22Rv1 (cell line): ENCODE data around the gene STAMBPL1.
A peak's percentile ranks its signal among the peaks of the same experiment; 100 is the strongest.

ENCODE experiments used
- H3K27ac ChIP-seq: fragments of 450-650 bp; 2 replicates; pipeline ENCODE4 v1.5.1; 2017
- ZFX ChIP-seq: fragments of 450-650 bp; IDR thresholded peaks from 2 replicates; pipeline ENCODE4 v1.6.1; 2017; ENCODE audit warnings: antibody characterized with exemption, borderline replicate concordance
- TF ChIP-seq, protein P1 (sequence below): fragments of 450-650 bp; IDR thresholded peaks from 2 replicates; pipeline ENCODE4 v1.5.1; 2017; ENCODE audit warnings: mild to moderate bottlenecking

STAMBPL1 gene

DNA sequence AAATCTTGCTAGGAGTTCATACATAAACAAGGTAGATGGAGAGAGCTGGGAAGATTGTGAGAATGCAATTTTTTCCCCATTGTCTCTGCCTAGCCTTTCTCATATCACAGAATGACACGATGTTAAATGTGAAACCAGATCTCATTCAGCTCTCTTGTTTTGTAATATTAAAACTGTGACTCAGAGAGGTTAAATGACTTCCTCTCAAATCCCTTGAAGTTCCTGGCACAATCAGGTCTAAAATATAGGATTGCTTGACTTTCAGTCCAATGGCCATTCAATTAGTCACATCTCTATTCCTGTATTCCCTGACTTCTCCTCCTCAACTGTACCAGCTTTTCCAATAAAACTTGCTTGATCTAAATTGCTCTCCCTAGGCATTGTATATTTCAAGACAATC lies 31.5 kb upstream of the STAMBPL1 start:
- TF ChIP-seq, protein P1, sequence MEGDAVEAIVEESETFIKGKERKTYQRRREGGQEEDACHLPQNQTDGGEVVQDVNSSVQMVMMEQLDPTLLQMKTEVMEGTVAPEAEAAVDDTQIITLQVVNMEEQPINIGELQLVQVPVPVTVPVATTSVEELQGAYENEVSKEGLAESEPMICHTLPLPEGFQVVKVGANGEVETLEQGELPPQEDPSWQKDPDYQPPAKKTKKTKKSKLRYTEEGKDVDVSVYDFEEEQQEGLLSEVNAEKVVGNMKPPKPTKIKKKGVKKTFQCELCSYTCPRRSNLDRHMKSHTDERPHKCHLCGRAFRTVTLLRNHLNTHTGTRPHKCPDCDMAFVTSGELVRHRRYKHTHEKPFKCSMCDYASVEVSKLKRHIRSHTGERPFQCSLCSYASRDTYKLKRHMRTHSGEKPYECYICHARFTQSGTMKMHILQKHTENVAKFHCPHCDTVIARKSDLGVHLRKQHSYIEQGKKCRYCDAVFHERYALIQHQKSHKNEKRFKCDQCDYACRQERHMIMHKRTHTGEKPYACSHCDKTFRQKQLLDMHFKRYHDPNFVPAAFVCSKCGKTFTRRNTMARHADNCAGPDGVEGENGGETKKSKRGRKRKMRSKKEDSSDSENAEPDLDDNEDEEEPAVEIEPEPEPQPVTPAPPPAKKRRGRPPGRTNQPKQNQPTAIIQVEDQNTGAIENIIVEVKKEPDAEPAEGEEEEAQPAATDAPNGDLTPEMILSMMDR: no peak
- TF ChIP-seq ZFX: no peak

DNA sequence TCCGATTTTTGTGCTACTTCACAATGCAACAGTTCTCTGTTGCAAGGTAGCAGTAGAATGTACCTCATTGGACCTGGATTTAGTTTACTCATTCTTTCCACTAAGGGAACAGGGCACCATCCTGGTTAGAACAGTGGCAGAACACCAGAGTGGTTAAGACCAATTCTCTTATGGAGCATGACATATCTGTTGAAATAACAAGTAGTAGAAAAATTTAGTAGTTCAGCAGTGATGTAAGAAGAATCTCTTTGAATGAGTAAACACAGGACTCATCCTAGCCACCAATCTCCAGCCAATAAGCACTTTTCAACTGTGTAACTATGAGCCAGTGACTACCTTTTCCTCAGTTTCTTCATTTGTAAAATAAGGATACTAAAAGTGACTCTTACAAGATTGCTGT lies 30.8 kb upstream of the STAMBPL1 start:
- TF ChIP-seq ZFX: no peak
- TF ChIP-seq, protein P1: no peak

More for the DNA sequence above, 31.5 kb upstream of the STAMBPL1 start:
- H3K27ac ChIP-seq: no peak overlapping the region

DNA sequence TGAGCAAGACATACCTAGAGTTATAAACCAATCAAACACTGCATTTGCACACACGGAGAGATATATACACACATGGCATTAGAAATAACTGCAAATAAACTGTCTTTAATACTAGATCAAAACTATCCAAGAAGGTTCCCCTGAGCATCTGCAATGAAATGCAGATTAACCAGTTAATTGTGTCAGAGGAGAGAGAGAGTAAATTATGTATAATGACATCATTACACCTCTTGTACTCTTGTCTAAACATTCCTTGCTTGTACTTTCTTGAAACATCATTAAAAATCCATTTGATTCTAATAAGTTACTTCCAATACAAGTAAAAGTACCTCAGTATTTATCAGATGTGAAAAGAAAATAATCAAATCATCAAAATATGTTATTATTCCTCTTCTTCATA lies 29.3 kb upstream of the STAMBPL1 start:
- H3K27ac ChIP-seq: peak overlapping the region; percentile 74
- no peak for TF ChIP-seq ZFX
- TF ChIP-seq, protein P1: no peak

More for the DNA sequence above, 30.8 kb upstream of the STAMBPL1 start:
- H3K27ac ChIP-seq: no peak overlapping the region

DNA sequence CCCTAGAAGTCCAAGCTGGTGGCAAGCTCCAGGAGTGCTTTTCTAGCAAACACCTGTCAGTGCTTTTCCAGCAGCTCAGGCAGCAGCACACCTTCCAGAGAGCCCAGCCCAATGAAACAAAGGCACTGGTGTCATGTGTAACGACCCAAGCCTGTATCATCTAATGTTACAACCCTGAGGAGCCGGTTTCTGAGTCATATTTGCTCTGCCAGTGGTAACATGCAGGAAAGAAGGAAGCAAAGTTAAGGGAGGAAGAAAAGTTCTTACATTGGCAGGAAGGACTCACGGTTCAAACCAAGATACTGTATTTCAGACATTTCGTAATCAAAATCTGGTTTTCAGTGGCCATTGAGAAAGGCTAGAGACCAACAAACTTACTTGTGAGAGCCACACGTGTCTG lies 28.3 kb upstream of the STAMBPL1 start, which contains the start of gene ANKRD22:
ANKRD22 (minus strand) TSS at position 139 of the 400 bp plus-strand sequence. CDS start 237 bp downstream, outside the sequence.
- TF ChIP-seq, protein P1: no peak
- TF ChIP-seq ZFX: no peak
- H3K27ac ChIP-seq: peak within 1 kb of the TSS; percentile 74

DNA sequence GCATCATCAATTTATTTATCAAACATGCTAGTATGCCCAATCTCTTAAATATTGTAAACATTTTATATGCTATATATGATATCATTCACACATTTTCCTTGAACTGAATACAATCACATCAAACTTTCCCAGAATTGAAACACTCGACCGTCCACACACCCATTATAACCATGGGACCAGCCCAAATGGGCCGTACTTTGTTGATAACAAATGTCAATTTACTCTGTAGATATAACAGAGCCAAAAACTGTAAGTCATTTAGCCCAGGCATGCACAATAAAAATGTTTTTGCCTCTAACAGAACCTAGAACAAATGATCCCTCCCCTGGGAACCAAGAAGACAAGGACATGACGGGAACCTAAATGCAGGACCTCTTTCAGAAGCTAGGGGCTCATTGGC lies 27.7 kb upstream of the STAMBPL1 start:
- TF ChIP-seq, protein P1: no peak
- TF ChIP-seq ZFX: no peak
- peak overlapping the region; percentile 74 for H3K27ac ChIP-seq

DNA sequence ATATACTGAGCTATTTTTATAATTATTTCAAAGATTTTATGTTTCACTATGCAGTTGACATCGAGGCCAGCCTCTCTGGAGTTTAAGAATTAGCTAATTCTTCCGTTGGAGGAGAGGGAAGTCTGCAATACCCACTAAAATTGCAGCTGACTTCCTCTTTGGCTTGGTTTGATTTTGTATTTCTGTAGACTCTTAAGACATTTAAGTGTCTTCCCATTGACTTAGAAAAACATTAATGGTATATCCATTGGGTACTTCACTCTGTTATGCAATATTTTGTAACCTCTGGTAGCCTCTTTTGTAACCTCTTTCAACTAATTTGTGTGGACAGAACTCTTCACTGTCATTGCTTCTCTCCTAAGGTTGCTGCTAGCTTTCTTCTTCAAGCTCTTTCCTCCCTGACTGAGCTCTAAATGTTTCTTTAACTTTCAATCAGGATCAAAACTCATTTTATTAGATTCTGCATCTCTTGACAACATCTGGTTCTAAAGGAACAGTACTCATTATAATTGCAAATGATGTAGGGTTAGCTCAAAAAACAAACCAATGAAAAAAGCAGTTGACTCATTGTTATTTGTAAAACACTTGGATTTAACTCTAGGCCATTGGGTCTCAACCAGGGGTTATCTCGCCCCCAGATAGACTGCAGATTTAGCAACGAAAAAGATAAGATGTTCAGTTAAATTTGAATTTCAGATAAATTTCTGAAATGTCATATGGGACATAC lies 26.7 kb upstream of the STAMBPL1 start:
- TF ChIP-seq, protein P1: no peak
- no peak for TF ChIP-seq ZFX
- no peak overlapping the region for H3K27ac ChIP-seq

DNA sequence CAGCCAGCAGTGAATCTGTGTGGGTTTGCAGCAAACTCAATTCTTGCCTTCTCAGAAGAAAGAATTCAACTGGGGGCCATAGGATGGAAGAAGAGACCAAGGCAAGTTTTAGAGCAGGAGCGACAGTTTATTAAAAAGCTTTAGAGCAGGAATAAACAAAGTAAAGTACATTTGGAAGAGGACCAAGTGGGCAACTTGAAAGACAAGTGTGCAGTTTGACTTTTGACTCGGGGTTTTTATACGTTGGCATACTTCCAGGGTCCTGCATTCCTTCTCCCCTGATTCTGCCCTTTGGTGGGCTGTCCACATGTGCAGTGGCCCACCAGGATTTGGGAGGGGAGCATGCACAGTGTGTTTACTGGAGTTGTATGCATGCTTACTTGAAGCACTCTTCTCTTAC lies 25.4 kb upstream of the STAMBPL1 start:
- TF ChIP-seq, protein P1: no peak
- no peak for TF ChIP-seq ZFX
- no peak overlapping the region for H3K27ac ChIP-seq
